Gastroesophageal sphincter (tissue), 4 donors: ENCODE measurements around the gene DTNBP1. TPM values are rescaled to one million over a fixed set of nuclear protein-coding genes. Genes with fewer than 3 reads are reported as not detected.

Source experiments
- ATAC-seq: fragments of 150-250 bp; one replicate; pipeline ENCODE4 v1.9.1; 2016; ENCODE audit warnings: mild to moderate bottlenecking, moderate library complexity
- H3K27ac ChIP-seq, 4 donors: fragments of 200-600 bp; sonication (generic) in 3 of 4; 1 replicate in 3 of 4; 2 replicates in 1 of 4; pipeline ENCODE4 v1.5.1; 2016 to 2019
- H3K27me3 ChIP-seq: fragments of 200-600 bp; sonication (generic); one replicate; pipeline ENCODE4 v1.5.1; 2019
- H3K36me3 ChIP-seq, 2 donors: fragments of 200-600 bp; sonication (generic); one replicate each; pipeline ENCODE4 v1.5.1; 2019; ENCODE audit warnings: control low read depth in 1 of 2
- H3K4me1 ChIP-seq, 3 donors: fragments of 200-600 bp; sonication (generic); 1 replicate in 2 of 3; 2 replicates in 1 of 3; pipeline ENCODE4 v1.5.1; 2016 to 2019; ENCODE audit warnings: control low read depth in 2 of 3
- H3K4me3 ChIP-seq, 2 donors: fragments of 200-600 bp; sonication (generic); one replicate each; pipeline ENCODE4 v1.5.1; 2019; ENCODE audit warnings: mild to moderate bottlenecking in 1 of 2, moderate library complexity in 1 of 2
- H3K9me3 ChIP-seq, 3 donors: fragments of 200-600 bp; sonication (generic); one replicate each; pipeline ENCODE4 v1.5.1; 2017 to 2019; ENCODE audit warnings: control low read depth in 2 of 3
- CTCF ChIP-seq, 4 experiments: fragments of 200-600 bp in 2 of 4; fragments of 450-650 bp in 2 of 4; sonication (generic) in 1 of 4; IDR thresholded peaks; one replicate each; pipeline ENCODE4 v1.5.1; 2017 to 2019; ENCODE audit warnings: antibody characterized with exemption in 4 of 4, mild to moderate bottlenecking in 2 of 4, moderate library complexity in 2 of 4
- EP300 ChIP-seq: sonication (generic); formaldehyde crosslinking; IDR thresholded peaks from one replicate; pipeline ENCODE4 v1.6.1; 2017; ENCODE audit warnings: antibody characterized with exemption, mild to moderate bottlenecking
- POLR2A ChIP-seq, 2 donors: fragments of 450-650 bp; IDR thresholded peaks; one replicate each; pipeline ENCODE4 v1.6.1; 2017; ENCODE audit warnings: antibody characterized with exemption in 2 of 2, mild to moderate bottlenecking in 2 of 2, moderate library complexity in 1 of 2
- POLR2AphosphoS5 ChIP-seq: sonication (generic); formaldehyde crosslinking; IDR thresholded peaks from one replicate; pipeline ENCODE4 v1.6.1; 2017; ENCODE audit warnings: antibody characterized with exemption
- WGBS, 2 donors: methylation state at CpG; one replicate each; pipeline ENCODE4 v1.1.5; 2018; ENCODE audit warnings: low coverage in 1 of 2; 5-methylcytosine and 5-hydroxymethylcytosine counted together
- total RNA-seq, 4 donors: library from RNA; depleted of rRNA; stranded (reverse); fragments of >200 nt; gene quantifications; one replicate each; pipeline ENCODE4 v1.1.0, GENCODE V29; 2016

Gene DTNBP1
- total RNA-seq, 4 donors from 2014 or later, result 14.4 to 20.2 (median 16.9) TPM

GRCh38 chr6:15506066-15506465, 156.8 kb downstream of the DTNBP1 start:
- no peak for ATAC-seq
- Histone ChIP-seq H3K4me1 (peaks cover 2 to 52% (median 15%) of the 10 kb centered on the region in 3 donors), H3K9me3 (no peaks in the 10 kb centered on the region), H3K27ac (peak overlapping the region in 1 of 4 donors; percentile 82), H3K4me3 (no peak overlapping the region), H3K36me3 (peaks cover 0 to 51% of the 10 kb centered on the region in 2 donors), H3K27me3 (no peaks in the 10 kb centered on the region)
- TF ChIP-seq POLR2A (IDR thresholded peaks at IDR 0.05), result no peak
- TF ChIP-seq POLR2AphosphoS5, result no peak
- no peak for TF ChIP-seq EP300
- no peak for TF ChIP-seq CTCF (IDR thresholded peaks at IDR 0.05)
- 100% methylated on average over 2 of the region's 7 CpGs; no CpG with 5 or more reads in 1 of the 2 donors for WGBS, 2 donors

GRCh38 chr6:15505463-15505918, 157.3 kb downstream of the DTNBP1 start:
- ATAC-seq, result no peak
- Histone ChIP-seq H3K27ac (peak overlapping the region; percentile 4 to 83 (median 80)), H3K27me3 (no peaks in the 10 kb centered on the region), H3K36me3 (peaks cover 0 to 50% of the 10 kb centered on the region in 2 donors), H3K9me3 (no peaks in the 10 kb centered on the region), H3K4me3 (peak overlapping the region in 1 of 2 donors; percentile 42), H3K4me1 (peaks cover 2 to 52% (median 15%) of the 10 kb centered on the region in 3 donors)
- TF ChIP-seq EP300, result no peak
- TF ChIP-seq CTCF (IDR thresholded peaks at IDR 0.05), result peak in 1 of 4 experiments; percentile 16
- WGBS, 2 donors, result 79 to 94% methylated on average over 5 to 6 of the region's 18 CpGs

DNA sequence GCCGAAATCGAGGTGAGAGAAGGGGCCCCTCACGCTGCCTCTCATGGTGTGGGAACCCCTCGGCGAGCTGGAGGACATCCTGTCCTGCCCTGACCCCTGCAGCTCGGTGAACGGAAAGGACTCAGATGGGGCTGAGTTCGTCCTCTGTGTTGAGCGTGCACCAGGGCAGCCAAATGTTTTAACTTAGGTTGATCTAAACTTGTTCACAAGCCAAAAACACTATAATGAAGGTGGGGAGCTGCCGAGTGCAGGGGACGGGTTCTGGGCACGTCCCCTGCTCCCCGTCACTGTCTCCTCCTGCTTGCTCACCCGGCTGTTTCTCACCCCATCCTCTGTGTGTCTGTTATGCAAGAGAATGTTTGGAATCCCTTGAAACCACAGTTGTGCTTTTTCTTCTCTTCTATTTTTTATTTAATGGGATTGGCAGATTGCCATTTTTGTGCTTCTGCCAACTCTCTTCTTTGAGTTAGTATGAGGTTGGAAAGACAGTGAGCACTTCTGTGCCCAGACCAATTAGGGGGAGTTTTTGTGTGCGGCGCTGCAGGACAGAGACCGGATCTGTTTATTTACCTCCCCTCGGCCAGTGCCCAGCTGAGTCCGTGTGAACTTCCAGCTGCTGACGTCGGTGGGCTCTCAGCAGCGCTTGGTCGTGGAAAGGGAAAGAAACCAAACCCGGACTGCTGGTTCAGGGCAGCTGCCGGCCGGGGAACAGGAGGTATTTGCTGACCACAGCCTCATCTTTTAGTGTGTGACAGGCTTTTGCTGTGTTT, 158.1 kb downstream of the DTNBP1 start:
- Histone ChIP-seq H3K4me1 (peaks cover 2 to 52% (median 15%) of the 10 kb centered on the region in 3 donors), H3K4me3 (peak overlapping the region; percentile 9 to 42), H3K9me3 (no peaks in the 10 kb centered on the region), H3K27ac (peak overlapping the region; percentile 35 to 83 (median 80)), H3K27me3 (no peaks in the 10 kb centered on the region), H3K36me3 (peaks cover 0 to 50% of the 10 kb centered on the region in 2 donors)
- no peak for TF ChIP-seq POLR2A (IDR thresholded peaks at IDR 0.05)
- TF ChIP-seq EP300, result no peak
- TF ChIP-seq CTCF (IDR thresholded peaks at IDR 0.05), result peak in 1 of 4 experiments; percentile 2
- TF ChIP-seq POLR2AphosphoS5, result peak; percentile 46
- ATAC-seq, result peak; percentile 80
- WGBS, 2 donors, result 3 to 7% methylated on average over 9 to 12 of the region's 26 CpGs

DNA sequence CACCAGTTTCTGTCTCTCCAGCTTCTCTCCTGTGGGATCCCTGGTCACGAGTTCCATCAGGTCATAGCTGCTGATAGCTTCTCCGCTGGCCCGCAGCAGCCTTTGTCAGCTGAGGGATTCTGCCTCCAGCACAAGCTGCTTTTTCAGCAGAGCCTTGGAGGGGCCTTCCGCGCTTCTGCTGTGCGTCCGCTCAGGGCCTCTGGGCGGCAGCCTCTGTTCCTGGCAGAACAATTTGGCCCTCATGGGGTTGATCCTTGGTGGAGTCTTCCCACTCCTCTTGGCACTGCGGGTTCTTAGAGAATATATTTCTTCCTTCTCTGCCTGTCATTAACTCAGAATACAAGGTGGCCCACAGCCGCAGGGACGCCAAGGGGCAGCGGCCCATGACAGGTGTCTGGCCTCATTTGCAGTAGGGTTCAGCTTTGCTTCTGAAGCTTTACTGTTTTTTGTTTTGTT, 158.8 kb downstream of the DTNBP1 start:
- H3K4me1 ChIP-seq, result peaks cover 2 to 52% (median 15%) of the 10 kb centered on the region in 3 donors
- TF ChIP-seq CTCF (IDR thresholded peaks at IDR 0.05) (peak in 3 of 4 experiments; percentile 15 to 25 (median 20)), EP300 (no peak), POLR2A (IDR thresholded peaks at IDR 0.05) (no peak), POLR2AphosphoS5 (no peak)
- 80% methylated on average over 7 of the region's 12 CpGs; no CpG with 5 or more reads in 1 of the 2 donors for WGBS, 2 donors
- H3K27me3 ChIP-seq, result no peaks in the 10 kb centered on the region
- peak; percentile 48 for ATAC-seq
- peak overlapping the region; percentile 35 to 83 (median 80) for H3K27ac ChIP-seq
- no peaks in the 10 kb centered on the region for H3K9me3 ChIP-seq
- H3K4me3 ChIP-seq, result peak overlapping the region in 1 of 2 donors; percentile 42
- H3K36me3 ChIP-seq, result peaks cover 0 to 51% of the 10 kb centered on the region in 2 donors

DNA sequence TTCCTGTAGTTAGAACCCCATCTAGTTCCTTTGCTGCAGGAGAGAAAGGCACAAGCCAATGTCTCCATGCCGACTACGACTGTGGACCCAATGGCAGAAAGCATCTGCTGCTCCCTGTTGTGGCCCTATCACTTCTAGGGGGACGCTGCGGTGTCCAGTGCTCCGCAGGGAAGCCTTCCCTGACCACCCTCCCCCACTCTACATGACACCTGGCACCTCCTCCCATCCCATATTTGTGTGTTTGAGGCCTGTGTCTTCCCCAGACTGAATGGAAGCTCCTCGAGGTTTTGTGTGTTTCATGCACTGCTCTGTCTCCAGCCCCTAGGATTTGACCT, 159.5 kb downstream of the DTNBP1 start:
- peaks cover 2 to 52% (median 15%) of the 10 kb centered on the region in 3 donors for H3K4me1 ChIP-seq
- TF ChIP-seq EP300 (no peak), POLR2A (IDR thresholded peaks at IDR 0.05) (no peak), CTCF (IDR thresholded peaks at IDR 0.05) (no peak), POLR2AphosphoS5 (no peak)
- H3K9me3 ChIP-seq, result no peaks in the 10 kb centered on the region
- 93 to 100% methylated on average over 5 to 6 of the region's 6 CpGs for WGBS, 2 donors
- H3K36me3 ChIP-seq, result peaks cover 0 to 49% of the 10 kb centered on the region in 2 donors
- H3K27me3 ChIP-seq, result no peaks in the 10 kb centered on the region
- H3K27ac ChIP-seq, result peak overlapping the region in 2 of 4 donors; percentile 78 to 82
- no peak overlapping the region for H3K4me3 ChIP-seq
- ATAC-seq, result no peak
